Smooth muscle cell (in vitro differentiated cells): ENCODE results near the gene ZDHHC14. TPM values are rescaled to one million over a fixed set of nuclear protein-coding genes. Genes with fewer than 3 reads are reported as not detected.
A peak's percentile ranks its signal among the peaks of the same experiment; 100 is the strongest.

Experiments
- DNase-seq: peaks from one replicate; lab custom pipeline; 2025; ENCODE audit not compliant: unreplicated experiment; lab: John Stamatoyannopoulos, UW
- H2AFZ ChIP-seq: fragments of 200-600 bp; sonication (generic); 2 replicates; pipeline ENCODE4 v1.6.0; 2016; ENCODE audit warnings: antibody characterized with exemption, low read depth, mild to moderate bottlenecking
- H3F3A ChIP-seq: fragments of 200-600 bp; sonication (generic); 2 replicates; pipeline ENCODE4 v1.6.0; 2017; ENCODE audit warnings: antibody characterized with exemption, low read depth
- H3K27ac ChIP-seq: fragments of 200-600 bp; sonication (generic); 2 replicates; pipeline ENCODE4 v1.5.1; 2016; ENCODE audit warnings: low read depth, mild to moderate bottlenecking
- H3K27me3 ChIP-seq: fragments of 200-600 bp; sonication (generic); 2 replicates; pipeline ENCODE4 v1.6.1; 2016; ENCODE audit warnings: low read depth, mild to moderate bottlenecking
- H3K36me3 ChIP-seq: fragments of 200-600 bp; sonication (generic); 2 replicates; pipeline ENCODE4 v1.5.1; 2016; ENCODE audit warnings: low read depth
- H3K4me1 ChIP-seq: fragments of 200-600 bp; sonication (generic); 2 replicates; pipeline ENCODE4 v1.5.1; 2016; ENCODE audit warnings: low read depth
- H3K4me2 ChIP-seq: fragments of 200-600 bp; sonication (generic); 2 replicates; pipeline ENCODE4 v1.6.0; 2016; ENCODE audit warnings: mild to moderate bottlenecking
- H3K4me3 ChIP-seq: fragments of 200-600 bp; sonication (generic); 2 replicates; pipeline ENCODE4 v1.5.1; 2016; ENCODE audit warnings: mild to moderate bottlenecking
- H3K79me2 ChIP-seq: fragments of 200-600 bp; sonication (generic); 2 replicates; pipeline ENCODE4 v1.6.0; 2016; ENCODE audit warnings: low read depth, mild to moderate bottlenecking
- H3K9ac ChIP-seq: fragments of 200-600 bp; sonication (generic); 2 replicates; pipeline ENCODE4 v1.6.0; 2016; ENCODE audit warnings: low read depth
- H3K9me3 ChIP-seq: fragments of 200-600 bp; sonication (generic); replicated peaks from 2 replicates; pipeline ENCODE4 v1.5.1; 2016; ENCODE audit warnings: low read depth
- H4K20me1 ChIP-seq: fragments of 200-600 bp; sonication (generic); 2 replicates; pipeline ENCODE4 v1.6.0; 2016; ENCODE audit warnings: low read depth
- CTCF ChIP-seq: fragments of 200-600 bp; sonication (generic); IDR thresholded peaks from 2 replicates; pipeline ENCODE4 v1.5.1; 2017; ENCODE audit warnings: borderline replicate concordance, mild to moderate bottlenecking, antibody characterized with exemption; ENCODE audit not compliant: insufficient read depth, poor library complexity, severe bottlenecking
- WGBS: methylation state at CpG from one replicate; pipeline ENCODE4 v1.1.7; 2016; ENCODE audit warnings: low lambda C conversion rate; 5-methylcytosine and 5-hydroxymethylcytosine counted together
- polyA plus RNA-seq: library from polyadenylated mRNA; unstranded; fragments of >200 nt; fragmentation: Nextera tagmentation; extraction: Ambion mirVana; gene quantifications from 2 replicates; pipeline ENCODE4 v1.2.1, GENCODE V29; 2016
- total RNA-seq: library from RNA; depleted of rRNA; stranded (reverse); fragments of >200 nt; gene quantifications from 2 replicates; pipeline ENCODE4 v1.2.3, GENCODE V29; 2014

Gene ZDHHC14
- total and polyA plus RNA-seq, 2 experiments from 2014 or later, result 1.3 to 1.6 TPM

DNA sequence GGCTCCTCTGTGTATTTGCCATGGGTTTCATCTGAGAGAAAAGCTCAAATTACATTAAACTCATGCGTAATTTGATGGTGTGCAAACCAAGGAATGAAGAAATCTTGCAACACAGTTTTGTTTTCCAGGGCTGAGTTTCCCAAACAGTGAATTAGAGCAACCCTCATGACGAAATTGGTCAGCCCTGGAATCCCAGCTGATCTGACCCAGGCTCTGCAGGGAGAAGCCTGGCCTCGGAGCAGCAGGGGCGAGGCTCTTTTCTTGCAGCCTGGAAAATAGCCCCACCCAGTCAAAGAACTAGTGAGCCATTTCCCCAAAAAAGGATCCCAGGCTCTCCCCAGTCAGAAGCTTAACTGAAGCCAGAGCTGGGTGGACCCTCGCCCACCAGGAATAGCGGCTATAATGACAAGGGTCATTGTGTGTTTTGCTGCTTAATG, 334.8 kb downstream of the ZDHHC14 start:
- Histone ChIP-seq H3K9me3 (no peaks in the 10 kb centered on the region), H3K9ac (no peak overlapping the region), H3K4me2 (no peak overlapping the region), H2AFZ (no peak overlapping the region), H3K79me2 (no peaks in the 10 kb centered on the region), H3K36me3 (no peaks in the 10 kb centered on the region), H3K27me3 (no peaks in the 10 kb centered on the region), H3K27ac (peak overlapping the region; percentile 54), H3K4me3 (no peak overlapping the region), H3K4me1 (peaks cover 14% of the 10 kb centered on the region), H3F3A (no peaks in the 10 kb centered on the region), H4K20me1 (no peaks in the 10 kb centered on the region)
- DNase-seq, result no peak
- 39% methylated on average over 6 of the region's 6 CpGs for WGBS
- no peak for TF ChIP-seq CTCF

- Histone ChIP-seq H3K9ac (no peak overlapping the region), H3K27me3 (no peaks in the 10 kb centered on the region), H3K9me3 (no peaks in the 10 kb centered on the region), H3K79me2 (no peaks in the 10 kb centered on the region), H3F3A (no peaks in the 10 kb centered on the region), H3K36me3 (no peaks in the 10 kb centered on the region), H4K20me1 (no peaks in the 10 kb centered on the region), H3K4me2 (no peak overlapping the region), H3K4me3 (no peak overlapping the region), H3K27ac (no peak overlapping the region), H3K4me1 (peaks cover 14% of the 10 kb centered on the region), H2AFZ (no peak overlapping the region)
- WGBS, result 81% methylated on average over 12 of the region's 12 CpGs
- DNase-seq, result no peak
- TF ChIP-seq CTCF, result no peak
Measured at GRCh38 chr6:157716251-157716995, 335.4 kb downstream of the ZDHHC14 start.

DNA sequence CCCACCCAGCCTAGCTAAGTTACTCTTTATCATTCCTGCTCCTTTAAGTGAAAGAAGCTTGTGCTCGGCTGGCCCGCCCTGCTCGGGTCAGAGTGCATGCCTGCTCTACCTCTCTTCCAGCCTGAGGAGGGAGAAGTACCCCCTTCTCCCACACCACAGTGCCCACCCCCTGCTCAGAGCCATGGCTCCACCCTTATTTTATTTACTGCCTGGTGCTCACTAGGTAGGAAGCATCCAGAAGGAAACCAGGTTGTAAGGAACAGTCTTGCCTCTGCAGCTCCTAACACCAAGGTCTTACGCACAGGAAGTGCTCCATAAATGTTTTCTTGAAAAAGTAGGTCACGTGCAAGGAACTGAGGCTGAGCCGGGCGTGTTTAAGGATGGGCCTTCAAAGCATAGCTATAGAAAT, 336.4 kb downstream of the ZDHHC14 start:
- H4K20me1 ChIP-seq, result no peaks in the 10 kb centered on the region
- no peaks in the 10 kb centered on the region for H3K36me3 ChIP-seq
- no peak for TF ChIP-seq CTCF
- H3F3A ChIP-seq, result no peaks in the 10 kb centered on the region
- H3K27ac ChIP-seq, result no peak overlapping the region
- no peak overlapping the region for H3K4me2 ChIP-seq
- no peak for DNase-seq
- H3K27me3 ChIP-seq, result no peaks in the 10 kb centered on the region
- 89% methylated on average over 7 of the region's 7 CpGs for WGBS
- no peak overlapping the region for H2AFZ ChIP-seq
- H3K4me3 ChIP-seq, result no peak overlapping the region
- no peaks in the 10 kb centered on the region for H3K9me3 ChIP-seq
- H3K79me2 ChIP-seq, result no peaks in the 10 kb centered on the region
- no peak overlapping the region for H3K9ac ChIP-seq
- H3K4me1 ChIP-seq, result peaks cover 14% of the 10 kb centered on the region
